Measurements from ENCODE around the gene TCEAL1.
"Not testable (repeated sequence)": the region's sequence is repeated elsewhere in the genome, so short reads cannot be mapped to it uniquely, and the experiment has no call there.

TCEAL1 gene, protein sequence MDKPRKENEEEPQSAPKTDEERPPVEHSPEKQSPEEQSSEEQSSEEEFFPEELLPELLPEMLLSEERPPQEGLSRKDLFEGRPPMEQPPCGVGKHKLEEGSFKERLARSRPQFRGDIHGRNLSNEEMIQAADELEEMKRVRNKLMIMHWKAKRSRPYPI

DNA sequence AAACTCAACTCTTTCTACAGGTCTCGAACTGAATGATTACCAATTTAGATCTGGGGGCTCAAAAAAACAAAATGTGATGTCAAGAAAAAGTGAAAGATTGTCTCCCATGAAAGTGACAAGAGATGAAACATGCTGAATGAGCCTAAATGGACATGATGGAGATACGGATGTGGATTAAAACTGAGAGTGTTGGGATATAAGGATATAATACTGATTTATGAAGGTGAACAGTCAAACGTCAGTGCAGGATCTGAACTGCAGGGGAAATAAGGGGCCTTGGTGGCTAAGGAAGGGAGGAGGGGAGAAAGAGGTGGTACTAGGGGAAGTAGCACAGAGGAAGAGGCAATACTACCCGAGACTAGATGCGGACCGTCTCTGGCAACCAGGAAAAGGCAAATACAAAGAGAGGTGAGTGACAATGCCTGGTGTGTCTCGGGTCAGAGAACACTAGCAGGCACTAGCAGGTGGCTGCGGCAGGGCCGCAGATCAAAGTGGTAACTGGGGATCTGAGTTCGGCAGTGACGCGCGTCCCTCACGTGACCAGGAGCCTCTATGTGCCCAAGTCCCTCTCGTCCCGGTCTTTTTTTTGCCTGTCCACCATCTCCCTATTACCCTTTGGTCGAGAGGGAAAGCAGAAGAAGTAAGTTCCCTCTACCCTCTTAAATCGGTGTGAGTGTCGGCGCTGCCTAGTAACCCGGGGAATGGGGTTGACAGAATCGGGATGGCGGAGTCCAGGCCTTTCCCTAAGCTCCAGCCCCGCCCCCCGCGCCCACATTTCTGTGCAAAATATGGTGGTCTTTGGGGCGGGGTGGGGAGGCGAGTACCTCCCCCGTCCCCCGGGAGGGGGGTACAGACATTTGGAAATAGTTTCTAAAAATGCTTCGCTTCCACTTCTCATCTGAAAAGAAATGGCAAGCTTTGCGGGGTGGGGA is at the start of gene TCEAL1:
Gene TCEAL1, plus strand, starts transcription at position 590 of the 932 bp plus-strand sequence. CDS start 942 bp downstream, outside the sequence.
- peak; percentile 63 for DNase-seq

DNA sequence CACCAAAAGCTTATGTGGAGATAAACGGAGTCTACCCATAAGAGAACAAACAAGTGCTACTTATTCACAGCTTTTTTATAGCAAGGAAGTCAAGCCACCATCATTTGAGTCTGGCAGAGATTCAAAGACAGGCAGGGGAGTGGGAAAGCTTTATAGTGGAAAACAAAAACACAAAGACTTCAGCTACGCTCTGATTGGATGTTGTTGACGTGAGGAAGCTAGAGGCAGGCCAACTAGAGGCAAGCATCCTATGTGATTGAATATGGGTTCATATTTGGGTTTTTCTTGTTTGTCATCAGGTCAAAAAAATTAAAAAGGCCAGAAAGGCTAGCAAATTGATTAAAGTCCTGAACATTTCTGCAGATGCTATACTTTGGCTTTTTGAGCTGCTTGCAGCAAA is 44.2 kb upstream of the TCEAL1 start:
- no peak for DNase-seq

DNA sequence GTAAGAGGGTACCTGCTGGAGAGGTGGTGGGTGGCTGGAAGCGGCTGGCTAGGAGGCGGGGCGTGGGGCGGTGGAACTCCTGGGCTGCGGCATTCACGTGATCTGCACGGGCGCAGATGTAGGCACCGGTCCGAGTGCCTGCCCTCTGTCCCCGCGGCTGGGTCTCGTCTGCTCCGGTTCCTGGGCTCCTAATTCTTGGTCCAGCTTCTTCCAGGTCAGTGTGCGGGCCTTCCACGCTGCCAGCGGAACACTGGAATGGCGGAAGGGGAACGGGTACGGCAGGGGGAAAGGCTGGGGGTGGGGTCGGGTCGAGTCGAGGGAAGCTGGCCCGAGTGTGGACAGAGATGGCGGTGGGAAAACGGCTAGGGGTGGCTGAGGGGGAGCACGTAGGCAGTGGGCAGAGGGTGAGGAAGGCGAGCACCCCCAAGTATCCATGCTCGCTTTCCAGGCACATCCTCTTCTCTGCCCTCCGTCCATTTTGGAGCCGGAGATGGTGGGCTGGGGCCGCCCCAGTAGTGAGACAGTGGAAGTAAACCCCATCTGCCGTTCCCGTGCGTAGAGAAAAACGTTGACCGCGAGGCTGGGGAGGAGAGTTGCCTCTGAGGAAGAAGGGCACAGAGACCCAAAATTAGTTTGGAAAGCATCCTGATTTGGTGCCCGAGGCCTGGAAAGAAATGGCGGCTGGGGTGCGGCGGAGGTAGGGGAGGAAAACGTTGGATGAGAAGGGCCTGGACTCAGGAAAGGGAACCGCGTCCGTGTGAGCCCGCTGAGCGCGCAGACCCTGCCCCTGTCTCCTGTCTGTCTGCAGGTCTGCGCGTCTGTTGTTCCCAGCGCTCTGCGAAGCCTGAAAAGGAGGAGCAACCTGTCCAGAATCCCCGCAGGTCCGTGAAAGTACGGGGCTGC is 43.1 kb upstream of the TCEAL1 start, which contains the start of gene TCEAL4:
Gene TCEAL4, plus strand, starts transcription at position 105 of the 903 bp plus-strand sequence. CDS start 1,161 bp downstream, outside the sequence.
- peak; percentile 58 for DNase-seq

DNA sequence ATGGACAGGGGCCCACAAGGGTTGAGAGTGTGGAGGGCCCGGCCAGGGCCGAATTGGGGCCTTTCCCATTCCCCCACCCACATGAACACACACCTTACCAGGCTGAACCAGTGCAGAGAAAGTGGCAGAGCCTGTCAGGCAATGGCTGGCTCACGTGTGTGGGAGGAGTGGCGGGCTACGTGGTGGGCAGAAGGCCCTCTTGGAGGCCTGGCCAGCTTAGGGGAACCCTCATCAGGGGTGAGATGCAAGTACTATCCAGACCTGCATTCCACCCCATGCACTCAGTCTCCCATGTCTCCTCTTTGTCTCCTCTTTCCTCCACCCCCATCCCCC is 42.5 kb upstream of the TCEAL1 start:
- DNase-seq: no peak

DNA sequence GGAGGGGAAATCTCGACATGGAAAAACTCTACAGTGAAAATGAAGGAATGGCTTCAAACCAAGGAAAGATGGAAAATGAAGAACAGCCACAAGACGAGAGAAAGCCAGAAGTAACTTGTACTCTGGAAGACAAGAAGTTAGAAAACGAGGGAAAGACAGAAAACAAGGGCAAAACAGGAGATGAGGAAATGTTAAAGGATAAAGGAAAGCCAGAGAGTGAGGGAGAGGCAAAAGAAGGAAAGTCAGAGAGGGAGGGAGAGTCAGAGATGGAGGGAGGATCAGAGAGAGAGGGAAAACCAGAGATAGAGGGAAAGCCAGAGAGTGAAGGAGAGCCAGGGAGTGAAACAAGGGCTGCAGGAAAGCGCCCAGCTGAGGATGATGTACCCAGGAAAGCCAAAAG is 42.1 kb upstream of the TCEAL1 start:
- DNase-seq: no peak

DNA sequence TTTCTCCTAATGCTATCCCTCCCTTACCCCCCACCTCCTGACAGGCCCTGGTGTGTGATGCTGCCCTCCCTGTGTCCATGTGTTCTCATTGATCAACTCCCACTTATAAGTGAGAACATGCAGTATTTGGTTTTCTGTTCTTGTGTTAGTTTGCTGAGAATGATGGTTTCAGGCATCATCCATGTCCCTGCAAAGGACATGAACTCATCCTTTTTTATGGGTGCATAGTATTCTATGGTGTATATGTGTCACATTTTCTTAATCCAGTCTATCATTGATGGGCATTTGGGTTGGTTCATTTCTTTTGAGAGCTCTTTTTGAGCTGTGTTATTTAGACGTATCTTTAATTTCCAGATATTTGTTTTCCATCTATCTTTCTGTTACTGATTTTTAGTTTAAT is 36.5 kb upstream of the TCEAL1 start:
- DNase-seq: not testable (repeated sequence)

DNA sequence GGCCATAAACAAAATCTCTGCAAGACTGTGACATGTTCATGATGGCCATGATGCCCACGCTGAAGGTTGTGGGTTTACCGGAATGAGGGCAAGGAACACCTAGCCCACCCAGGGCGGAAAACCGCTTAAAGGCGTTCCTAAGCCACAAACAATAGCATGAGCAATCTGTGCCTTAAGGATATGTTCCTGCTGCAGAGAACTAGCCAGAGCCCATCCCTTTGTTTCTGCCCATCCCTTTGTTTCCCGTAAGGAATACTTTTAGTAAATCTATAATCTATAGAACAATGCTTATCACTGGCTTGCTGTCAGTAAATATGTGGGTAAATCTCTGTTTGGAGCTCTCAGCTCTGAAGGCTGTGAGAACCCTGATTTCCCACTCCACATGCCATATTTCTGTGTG is 33.6 kb upstream of the TCEAL1 start:
- DNase-seq: not testable (repeated sequence)

DNA sequence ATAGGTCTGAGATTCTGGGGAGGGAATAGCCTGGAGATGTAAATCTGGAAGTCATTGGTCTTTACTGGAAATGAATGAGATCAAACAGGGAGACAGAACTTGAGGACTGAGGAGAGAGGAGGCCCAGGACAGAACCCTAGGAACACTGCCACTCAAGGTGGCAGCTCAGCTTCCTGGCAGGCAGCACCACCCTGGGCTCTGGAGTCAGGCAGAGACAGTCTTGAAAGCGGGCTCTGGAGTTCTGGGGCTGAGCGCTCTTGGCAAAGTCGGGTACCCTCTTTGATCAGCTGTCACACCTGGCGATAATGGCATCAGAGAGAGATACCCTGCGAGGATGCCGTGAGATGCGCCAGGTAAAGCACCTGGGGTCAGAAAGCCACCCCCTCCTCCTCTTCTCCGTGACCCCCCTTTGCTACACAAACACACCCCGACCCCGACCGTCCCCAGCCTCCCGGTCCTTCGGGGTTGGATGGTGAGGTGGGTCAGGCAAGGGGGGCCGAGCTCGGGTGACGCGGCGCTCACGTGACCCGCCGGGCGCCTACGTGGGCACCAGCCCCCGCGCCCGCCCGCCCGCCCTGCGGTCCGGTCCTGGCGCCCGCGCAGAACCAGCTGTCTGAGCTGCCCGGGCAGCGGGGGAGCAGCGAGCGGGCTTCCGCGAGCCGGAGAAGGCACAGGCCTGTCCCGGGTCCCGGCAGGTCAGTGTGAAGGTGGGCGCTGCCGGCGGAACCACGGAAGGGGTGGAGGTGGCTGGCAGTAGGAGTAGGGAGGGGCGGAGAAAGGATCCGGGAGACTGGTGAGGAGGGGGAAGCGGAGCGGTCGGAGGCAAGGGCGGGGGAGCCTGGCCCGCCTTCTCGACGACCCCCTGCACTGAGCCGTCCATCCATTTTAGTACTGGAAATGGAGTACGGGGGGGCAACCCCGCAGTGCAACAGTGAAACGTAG is 21.1 kb upstream of the TCEAL1 start, which contains the start of gene TCEAL3:
Gene TCEAL3, plus strand, starts transcription at position 600 of the 942 bp plus-strand sequence. CDS start 1,102 bp downstream, outside the sequence.
- peak; percentile 57 for DNase-seq

DNA sequence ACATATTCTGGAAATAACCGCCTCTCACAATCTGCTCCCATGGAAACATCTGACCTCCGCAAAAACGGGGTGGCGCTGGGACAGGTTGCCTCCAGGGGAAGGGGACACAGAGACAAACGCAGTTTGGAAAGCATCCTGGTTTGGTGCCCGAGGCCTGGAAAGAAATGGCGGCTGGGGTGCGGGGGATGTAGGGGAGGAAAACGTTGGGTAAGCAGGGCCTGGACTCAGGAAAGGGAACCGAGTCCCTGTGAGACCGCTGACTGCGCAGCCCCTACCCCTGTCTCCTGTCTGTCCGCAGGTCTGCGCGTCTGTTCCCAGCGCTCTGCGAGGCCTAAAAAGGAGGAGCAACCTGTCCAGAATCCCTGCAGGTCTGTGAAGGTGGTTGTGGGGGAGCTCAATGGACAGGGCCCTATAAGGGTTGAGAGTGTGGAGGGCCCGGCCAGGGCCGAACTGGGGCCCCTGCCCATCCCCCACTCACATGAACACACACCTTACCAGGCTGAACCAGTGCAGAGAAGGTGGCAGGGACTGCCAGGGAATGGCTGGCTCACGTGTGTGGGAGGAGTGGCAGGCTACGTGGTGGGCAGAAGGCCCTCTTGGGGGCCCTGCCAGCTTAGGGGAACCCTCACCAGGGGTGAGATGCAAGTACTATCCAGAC is 20.3 kb upstream of the TCEAL1 start:
- no peak for DNase-seq

DNA sequence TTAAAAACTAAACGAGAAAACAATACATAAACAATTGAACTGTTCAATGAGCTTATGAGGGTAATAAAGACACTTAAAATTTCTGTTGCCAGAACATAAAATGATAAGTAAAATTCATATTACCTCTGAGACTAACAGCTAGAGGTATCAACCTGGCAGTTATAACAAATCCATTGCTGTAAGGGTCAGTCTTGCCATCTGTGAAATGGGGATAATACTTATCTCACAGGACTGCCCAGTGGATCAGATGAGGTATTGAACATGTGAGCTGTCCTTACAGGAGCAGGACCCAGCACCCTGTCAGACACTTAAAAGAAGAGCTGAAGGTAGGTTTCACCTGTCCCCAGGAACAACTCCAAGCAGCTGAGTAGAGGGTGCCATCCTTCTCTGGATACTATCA is 18.5 kb upstream of the TCEAL1 start:
- DNase-seq: no peak

DNA sequence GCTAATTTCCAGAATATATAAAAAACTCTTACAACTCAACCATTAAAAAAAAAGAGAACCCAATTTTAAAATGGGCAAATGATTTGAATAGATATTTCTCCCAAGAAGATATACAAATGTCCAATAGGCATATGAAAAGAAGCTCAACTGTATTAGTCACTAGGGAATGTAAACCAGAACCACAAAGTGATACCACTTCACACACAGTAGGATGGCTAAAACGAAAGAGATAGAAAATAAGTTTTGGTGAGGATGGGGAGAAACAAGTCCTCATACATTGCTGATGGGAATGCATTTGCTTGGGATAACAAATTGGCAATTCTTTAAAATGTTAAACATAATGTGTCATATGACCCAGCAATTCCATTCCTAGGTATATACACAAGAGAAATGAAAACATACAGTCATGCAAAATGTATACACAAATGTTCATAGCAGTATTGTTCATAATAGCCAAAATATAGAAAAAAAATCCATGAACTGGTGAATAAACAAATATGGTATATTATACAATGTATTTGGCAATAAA is 15.3 kb upstream of the TCEAL1 start:
- no peak for DNase-seq

DNA sequence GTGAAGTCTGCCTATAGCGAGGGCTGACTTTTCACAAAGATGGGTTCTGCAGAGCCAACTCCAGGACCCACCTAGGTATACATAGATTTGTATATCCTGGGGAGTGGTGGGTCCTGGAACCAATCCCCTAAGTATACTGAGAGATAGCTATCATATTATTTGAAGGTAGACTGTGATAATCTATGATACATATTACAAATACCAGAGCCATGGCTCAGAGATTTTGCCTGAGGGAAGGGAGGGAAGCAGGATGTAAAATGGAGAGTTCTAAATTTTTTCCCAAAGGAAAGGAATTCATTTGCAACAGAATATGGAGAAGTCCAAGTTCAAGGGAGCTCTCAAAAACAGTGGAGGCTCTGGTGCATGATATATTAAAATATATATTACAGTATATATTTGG is 13.8 kb upstream of the TCEAL1 start:
- no peak for DNase-seq

DNA sequence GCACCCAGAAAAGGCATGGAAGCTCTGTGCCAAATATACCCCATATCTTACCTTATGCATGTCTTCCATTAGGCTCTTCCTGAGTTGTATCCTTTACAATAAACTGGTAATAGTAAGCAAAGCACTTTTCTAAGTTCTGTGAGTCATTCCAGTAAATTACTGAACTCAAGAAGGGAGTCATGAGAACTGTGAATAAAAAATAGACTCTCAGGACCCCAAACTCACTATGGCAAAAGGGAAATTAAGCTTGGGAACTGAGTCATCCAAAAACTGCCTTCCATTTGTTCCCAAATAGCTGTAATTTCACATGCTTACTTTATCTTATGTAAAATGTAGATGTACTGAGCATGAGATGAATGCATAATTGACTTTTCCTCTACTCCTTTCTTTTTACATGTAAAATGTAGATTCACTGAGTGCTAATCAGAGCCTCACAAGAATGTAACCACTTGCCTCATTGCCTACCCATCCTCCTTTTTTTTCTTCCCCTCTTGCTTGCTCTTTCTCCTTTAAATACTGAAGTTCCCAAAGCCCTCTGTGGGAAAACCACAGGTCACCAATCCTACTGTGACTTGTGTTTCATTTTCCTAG is 12.9 kb upstream of the TCEAL1 start:
- DNase-seq: no peak

DNA sequence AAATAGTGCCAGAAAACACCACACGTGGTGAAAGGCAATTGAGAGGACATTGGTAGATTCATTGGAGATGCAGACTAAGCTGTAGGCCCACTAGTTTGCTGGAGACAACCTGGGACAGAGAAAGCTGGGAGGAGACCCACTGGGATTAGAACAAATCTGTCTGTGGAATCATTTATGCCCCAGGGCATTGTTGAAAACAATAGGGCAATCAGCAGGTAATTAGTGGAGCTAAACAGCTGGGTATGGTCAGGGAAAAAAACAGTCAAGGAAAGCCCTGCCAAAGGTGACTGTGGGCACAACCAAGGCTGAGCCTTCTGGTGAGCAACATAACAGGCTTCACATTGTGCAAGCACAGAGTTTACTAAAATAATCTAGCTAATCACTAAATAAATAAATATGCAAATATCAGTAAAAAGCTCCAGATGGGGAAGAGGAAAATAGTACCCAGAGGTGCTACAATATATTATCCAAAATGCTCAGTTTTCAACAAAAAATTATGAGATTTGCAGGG is 12.0 kb upstream of the TCEAL1 start:
- no peak for DNase-seq

DNA sequence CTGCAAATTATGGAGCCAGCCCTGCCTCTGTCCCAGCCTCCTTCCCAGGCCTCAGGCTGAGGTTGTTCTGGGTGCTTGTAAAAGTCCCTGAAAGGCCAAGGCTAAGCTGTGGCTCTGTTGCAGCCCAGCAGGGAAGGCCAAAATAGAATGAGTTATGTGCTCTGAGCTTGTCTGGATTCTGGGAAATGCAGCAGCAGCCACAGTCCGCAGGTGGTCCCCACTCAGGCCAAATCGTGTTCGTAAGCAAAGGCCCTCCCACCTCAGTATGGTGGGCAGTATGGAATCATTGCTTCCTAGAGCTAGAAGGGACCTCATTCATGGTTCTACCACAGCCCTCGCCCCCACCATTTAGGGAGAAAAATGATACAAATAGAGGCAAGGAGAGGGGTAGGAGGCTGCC is 4.7 kb upstream of the TCEAL1 start:
- no peak for DNase-seq

DNA sequence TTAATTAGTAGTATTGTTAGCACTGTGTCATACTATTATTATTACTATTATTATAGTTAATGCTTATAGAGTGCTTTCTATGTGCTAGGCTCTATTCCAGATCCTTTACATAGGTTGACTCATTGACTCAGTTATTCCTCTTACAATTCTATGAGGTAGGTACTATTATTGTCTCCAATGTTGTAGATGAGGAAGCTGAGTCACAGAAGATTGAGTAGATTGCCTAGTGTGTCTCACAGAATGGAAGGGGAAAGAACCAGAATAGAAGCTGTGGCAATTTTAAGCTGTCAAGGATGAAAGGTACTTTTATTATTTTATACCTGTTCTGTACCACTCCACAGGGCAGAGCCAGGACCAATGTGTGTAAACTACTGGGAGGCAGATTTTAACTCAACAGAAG is 1.9 kb upstream of the TCEAL1 start:
- DNase-seq: no peak

DNA sequence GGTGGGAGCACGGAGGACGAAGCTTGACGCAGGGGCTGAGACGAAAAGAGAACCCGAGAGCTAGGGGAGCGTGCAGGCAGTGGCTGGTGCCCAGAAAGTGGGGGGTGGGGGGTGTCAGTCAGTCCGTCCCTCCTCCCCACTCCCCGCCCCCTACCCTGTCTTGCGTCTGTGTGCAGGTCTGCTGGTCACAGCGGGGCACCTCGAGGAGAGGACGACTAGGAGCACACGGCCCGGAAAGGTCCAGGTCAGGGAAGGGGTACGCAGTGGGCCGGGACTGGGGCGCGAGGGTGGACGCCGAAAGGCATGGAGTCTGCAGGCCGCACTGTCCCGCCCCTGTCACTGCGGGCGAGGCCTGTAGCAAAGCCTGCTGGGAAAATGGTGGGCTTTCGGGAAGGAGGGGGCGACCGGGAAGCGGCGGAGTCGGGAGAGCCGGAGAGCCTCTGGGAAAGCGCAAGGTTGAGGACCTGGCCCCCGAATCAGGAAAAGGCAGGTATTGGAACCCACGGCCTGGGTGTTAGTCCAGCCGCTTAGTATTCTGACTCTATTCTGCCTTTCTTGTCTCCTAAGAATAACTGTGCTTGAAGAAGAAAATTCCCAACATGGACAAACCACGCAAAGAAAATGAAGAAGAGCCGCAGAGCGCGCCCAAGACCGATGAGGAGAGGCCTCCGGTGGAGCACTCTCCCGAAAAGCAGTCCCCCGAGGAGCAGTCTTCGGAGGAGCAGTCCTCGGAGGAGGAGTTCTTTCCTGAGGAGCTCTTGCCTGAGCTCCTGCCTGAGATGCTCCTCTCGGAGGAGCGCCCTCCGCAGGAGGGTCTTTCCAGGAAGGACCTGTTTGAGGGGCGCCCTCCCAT is 769 bp downstream of the TCEAL1 start:
- DNase-seq: peak; percentile 51

DNA sequence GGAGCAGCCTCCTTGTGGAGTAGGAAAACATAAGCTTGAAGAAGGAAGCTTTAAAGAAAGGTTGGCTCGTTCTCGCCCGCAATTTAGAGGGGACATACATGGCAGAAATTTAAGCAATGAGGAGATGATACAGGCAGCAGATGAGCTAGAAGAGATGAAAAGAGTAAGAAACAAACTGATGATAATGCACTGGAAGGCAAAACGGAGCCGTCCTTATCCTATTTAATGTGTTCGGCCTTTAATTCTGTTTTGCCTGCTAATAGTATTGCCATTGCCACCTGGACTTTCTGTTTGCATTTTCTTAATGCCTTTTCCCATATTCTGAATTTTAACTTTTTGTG is 1.4 kb downstream of the TCEAL1 start:
- DNase-seq: no peak

DNA sequence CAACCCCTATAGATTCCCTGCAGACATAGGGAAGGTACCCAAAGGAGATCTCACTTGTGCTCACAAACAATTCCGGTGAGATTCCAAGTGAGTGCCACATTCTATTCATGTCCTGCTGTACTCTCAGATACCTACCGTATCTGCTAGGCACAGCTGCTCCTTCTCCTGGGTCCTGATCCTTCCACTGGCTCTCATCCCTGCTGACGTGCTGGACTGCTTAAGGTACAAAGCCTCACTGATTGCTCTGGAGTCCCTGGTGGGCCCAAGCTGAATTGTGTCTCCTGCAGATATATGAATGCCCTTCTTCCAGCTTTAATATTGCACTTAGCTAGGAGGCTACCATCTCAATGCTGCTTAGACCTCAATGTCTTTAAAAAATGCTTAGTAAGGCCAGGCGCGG is 2.4 kb downstream of the TCEAL1 start:
- no peak for DNase-seq

DNA sequence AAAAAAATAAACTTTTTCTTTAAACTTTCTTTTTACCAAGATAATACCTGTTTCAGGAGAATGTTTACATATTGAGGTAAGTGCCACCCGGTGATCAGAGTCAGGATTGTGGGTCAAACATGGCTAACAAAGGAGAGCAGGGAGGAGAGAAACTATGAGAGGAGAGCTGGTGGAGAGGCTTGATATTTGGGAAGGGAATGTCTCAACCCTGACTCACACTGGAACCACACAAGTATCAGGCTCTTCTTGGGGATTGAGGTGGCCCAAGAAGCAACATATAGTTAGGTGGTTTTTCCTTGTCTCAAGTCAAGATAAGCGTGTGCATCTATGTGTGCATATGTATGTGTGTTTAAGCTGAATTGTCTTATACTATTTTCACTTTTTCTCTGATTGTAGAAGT is 6.7 kb downstream of the TCEAL1 start:
- DNase-seq: no peak
